VCaP (cell line): Measurements from ENCODE around the gene VWA5A.
"Not testable (repeated sequence)": the region's sequence is repeated elsewhere in the genome, so short reads cannot be mapped to it uniquely, and the experiment has no call there.

Source experiments
- H3K27ac ChIP-seq: fragments of 450-650 bp; 2 replicates; pipeline ENCODE4 v1.5.1; 2017
- CTCF ChIP-seq: fragments of 450-650 bp; conservative IDR thresholded peaks from 2 replicates; pipeline ENCODE4 v1.5.1; 2017; ENCODE audit warnings: mild to moderate bottlenecking, moderate library complexity

Gene VWA5A

DNA sequence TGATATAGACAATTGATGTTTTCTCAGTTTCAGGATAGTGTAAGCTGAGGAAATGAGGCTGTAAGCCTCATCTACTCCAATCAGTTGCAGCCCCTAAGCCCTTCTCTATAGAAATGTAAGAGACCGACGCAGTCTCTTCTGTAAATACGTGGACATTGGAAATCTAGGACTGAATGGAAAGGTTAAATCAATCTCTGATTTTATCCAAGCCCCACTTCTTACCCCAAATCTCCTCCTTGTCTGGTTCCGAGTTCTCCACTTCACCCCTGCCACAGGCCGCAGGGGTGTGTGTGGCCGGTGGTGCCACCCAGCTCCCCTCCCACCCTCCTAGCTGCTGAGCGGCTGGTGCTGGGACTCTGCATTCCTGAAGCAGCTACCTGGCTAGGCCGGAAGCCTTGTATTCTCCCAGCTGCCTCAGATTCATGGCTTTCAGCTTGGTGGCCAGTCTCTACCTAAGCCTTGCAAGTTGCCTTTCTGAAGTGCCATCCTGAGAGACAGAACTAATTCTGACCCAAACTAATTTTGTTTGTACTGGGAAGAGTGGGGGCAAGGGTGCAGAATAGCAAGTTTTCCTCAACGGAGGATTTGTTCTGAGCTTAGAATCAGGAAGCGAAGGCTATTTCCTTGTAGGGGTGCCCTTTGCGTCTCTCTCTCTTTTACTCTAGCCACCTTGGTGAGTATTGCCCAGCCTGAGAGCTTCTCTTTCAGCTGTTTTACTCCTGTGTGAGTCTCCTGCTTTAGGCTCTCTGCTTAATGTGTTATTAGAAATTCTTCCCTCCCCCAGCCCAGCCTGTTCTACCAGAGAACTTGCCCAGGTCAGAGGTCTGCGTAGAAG is 749 bp downstream of the VWA5A start:
- H3K27ac ChIP-seq: no peak overlapping the region
- TF ChIP-seq CTCF: no peak

DNA sequence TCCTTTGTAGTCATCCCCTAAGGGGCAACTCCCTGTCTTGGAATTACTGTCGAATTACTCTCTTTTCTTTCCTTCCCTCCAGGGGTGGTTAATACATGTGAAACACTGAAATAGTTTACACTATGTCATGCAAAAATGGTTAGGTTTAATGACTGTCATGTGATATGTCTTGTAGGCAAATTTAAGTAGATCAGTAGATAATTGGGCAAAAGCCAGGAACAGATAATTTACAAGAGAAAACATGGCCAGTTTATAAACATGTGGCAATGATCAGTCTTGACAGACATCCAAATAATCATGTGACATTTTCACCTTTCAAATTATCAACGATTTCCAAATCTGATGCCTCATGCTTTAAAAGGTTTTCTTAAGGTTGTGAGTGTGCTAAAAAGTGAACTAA is 3.9 kb downstream of the VWA5A start:
- no peak overlapping the region for H3K27ac ChIP-seq
- TF ChIP-seq CTCF: no peak

GRCh38 chr11:124120891-124121290 is 5.6 kb downstream of the VWA5A start:
- H3K27ac ChIP-seq: no peak overlapping the region
- no peak for TF ChIP-seq CTCF

DNA sequence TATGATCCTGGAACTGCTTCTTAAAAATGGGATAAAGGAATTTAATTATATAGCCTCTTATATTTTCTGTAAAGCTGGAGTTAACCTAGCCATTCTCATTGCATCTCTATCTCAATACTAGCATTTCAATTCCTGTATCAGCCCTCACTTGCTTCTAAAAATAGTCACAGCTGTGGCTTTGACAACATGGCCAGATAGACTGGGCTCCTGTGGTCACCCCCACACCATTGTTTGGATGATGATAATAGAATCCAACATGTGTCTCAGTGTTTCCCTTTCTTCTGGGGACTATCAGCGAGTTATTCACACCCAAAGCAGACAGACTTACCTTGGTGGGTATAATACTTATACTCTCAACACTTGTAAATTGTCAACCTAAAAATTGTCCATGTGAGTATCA is 6.9 kb downstream of the VWA5A start:
- no peak for TF ChIP-seq CTCF
- H3K27ac ChIP-seq: no peak overlapping the region

GRCh38 chr11:124123622-124124021 is 8.4 kb downstream of the VWA5A start:
- no peak overlapping the region for H3K27ac ChIP-seq
- TF ChIP-seq CTCF: no peak

DNA sequence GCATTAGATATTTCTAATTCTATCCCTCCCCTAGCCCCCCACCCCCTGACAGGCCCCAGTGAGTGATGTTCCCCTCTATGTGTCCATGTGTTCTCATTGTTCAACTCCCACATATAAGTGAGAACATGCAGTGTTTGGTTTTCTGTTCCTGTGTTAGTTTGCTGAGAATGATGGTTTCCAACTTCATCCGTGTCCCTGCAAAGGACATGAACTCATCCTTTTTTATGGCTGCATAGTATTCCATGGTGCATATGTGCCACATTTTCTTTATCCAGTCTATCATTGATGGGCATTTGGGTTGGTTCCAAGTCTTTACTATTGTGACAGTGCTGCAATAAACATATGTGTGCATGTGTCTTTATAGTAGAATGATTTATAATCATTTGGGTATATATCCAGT is 11.9 kb downstream of the VWA5A start:
- H3K27ac ChIP-seq: not testable (repeated sequence)

DNA sequence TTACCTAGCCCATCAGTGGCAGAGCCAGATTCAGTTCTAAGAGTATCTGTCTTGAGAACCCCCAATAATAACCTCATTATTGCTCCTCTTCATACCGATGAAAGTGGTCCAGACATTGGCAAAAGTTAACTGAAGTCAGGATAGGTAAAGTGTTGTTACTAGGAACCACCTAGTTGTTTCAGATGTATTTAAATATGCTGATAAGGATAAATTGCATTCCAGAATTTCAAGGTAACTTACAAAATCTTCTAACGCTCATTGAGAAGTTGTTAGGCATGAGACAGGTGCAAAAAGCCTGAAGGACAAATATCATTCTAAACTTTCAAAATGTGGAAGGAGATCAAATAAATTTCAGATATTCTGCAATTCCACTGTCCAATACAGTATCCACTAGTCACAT is 27.8 kb downstream of the VWA5A start:
- no peak for TF ChIP-seq CTCF
- H3K27ac ChIP-seq: no peak overlapping the region

DNA sequence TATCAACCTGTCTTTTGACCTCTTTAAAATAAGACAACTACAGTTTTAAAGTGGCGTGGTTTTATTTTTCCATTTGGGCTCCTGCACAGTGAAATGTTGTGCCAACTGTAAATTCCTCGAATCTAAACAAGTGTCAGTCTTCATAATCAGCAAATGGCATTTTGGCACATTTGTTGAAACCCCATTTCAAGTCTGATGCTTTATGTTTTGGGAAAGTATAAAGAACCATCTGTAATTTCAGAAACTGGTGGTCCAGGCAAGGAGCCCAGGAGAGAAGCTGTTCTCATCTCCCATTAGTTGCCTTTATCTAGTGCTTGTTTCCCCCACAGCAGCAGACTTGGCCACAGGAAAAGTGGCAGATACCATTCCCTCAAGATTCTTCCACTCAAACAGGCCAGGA is 32.7 kb downstream of the VWA5A start:
- H3K27ac ChIP-seq: no peak overlapping the region
- no peak for TF ChIP-seq CTCF
